RWPE2 (cell line): ENCODE measurements around the gene DUSP7.

Experiments
- ATAC-seq: fragments of 200-7000 bp; cut with Tn5 transposase; 3 replicates; pipeline ENCODE4 v1.9.1; 2021; ENCODE audit warnings: low read depth
- DNase-seq: peaks from one replicate; pipeline ENCODE4 v3.0.0-alpha.2; 2020; ENCODE audit warnings: low spot score
- H3K27ac ChIP-seq: fragments of 450-650 bp; 2 replicates; pipeline ENCODE4 v1.5.1; 2017; ENCODE audit warnings: mild to moderate bottlenecking; ENCODE audit not compliant: poor library complexity, severe bottlenecking
- H3K27me3 ChIP-seq: fragments of 250-450 bp; sonication (Bioruptor Pico); 2 replicates; pipeline ENCODE4 v1.5.1; 2021; ENCODE audit warnings: mild to moderate bottlenecking, moderate library complexity; ENCODE audit not compliant: insufficient read depth, poor library complexity, severe bottlenecking
- H3K36me3 ChIP-seq: fragments of 250-450 bp; sonication (Bioruptor Pico); 2 replicates; pipeline ENCODE4 v1.5.1; 2020; ENCODE audit warnings: low read depth, mild to moderate bottlenecking, moderate library complexity
- H3K4me1 ChIP-seq: fragments of 250-450 bp; sonication (Bioruptor Pico); 2 replicates; pipeline ENCODE4 v1.5.1; 2021; ENCODE audit warnings: mild to moderate bottlenecking, moderate library complexity; ENCODE audit not compliant: insufficient read depth, poor library complexity, severe bottlenecking
- H3K4me3 ChIP-seq: fragments of 250-450 bp; sonication (Bioruptor Pico); 2 replicates; pipeline ENCODE4 v1.5.1; 2021; ENCODE audit warnings: mild to moderate bottlenecking, moderate library complexity; ENCODE audit not compliant: severe bottlenecking
- H3K9me3 ChIP-seq: fragments of 250-450 bp; sonication (Bioruptor Pico); 2 replicates; pipeline ENCODE4 v1.5.1; 2021; ENCODE audit warnings: mild to moderate bottlenecking, moderate library complexity; ENCODE audit not compliant: severe bottlenecking
- TF ChIP-seq, protein P1 (sequence below): fragments of 450-650 bp; IDR thresholded peaks from one replicate; pipeline ENCODE4 v1.5.1; 2017; ENCODE audit warnings: mild to moderate bottlenecking, moderate library complexity; ENCODE audit not compliant: poor library complexity, severe bottlenecking

Gene DUSP7

DNA sequence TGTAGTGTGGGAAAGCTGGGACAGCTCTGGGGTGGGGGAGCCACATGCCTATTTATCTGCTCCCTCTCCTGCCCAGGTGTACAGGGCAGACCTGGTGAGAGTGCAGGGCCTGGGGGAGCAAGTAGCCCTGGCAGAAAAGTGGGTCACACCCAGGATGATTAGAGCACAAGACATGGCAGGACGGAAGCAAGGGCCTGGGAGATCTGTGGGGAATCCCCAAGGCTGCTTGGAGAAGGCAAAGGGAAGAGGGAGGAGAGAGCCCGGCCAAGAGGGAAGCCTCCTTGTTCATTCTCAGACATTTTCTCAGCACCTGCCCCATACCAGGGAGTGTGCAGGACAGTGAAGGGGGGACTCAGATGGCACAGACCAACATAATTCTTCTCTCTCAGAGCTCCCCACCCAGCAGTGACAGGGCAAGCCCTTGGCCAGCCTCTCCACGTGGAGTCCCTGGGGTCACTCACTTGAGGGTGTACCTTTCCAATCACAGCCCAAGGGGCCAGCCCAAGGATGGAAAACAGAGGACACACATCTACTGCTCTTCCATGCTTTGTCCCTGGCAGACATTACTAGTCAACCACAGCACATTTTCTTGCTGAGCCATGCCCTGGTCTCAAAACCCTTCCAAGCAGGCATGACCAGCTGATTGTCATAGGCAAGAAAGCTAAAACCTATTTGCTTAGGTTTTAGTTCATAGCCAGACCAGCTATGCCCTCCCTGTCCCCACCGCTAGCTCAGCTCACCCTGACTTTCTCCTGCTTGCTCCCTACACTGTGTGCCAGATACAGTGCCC, 4.9 kb upstream of the DUSP7 start:
- Histone ChIP-seq H3K27ac (peak overlapping the region; percentile 44), H3K4me1 (peaks cover 32% of the 10 kb centered on the region), H3K9me3 (no peaks in the 10 kb centered on the region), H3K36me3 (no peaks in the 10 kb centered on the region), H3K4me3 (no peak overlapping the region), H3K27me3 (no peaks in the 10 kb centered on the region)
- TF ChIP-seq, protein P1, sequence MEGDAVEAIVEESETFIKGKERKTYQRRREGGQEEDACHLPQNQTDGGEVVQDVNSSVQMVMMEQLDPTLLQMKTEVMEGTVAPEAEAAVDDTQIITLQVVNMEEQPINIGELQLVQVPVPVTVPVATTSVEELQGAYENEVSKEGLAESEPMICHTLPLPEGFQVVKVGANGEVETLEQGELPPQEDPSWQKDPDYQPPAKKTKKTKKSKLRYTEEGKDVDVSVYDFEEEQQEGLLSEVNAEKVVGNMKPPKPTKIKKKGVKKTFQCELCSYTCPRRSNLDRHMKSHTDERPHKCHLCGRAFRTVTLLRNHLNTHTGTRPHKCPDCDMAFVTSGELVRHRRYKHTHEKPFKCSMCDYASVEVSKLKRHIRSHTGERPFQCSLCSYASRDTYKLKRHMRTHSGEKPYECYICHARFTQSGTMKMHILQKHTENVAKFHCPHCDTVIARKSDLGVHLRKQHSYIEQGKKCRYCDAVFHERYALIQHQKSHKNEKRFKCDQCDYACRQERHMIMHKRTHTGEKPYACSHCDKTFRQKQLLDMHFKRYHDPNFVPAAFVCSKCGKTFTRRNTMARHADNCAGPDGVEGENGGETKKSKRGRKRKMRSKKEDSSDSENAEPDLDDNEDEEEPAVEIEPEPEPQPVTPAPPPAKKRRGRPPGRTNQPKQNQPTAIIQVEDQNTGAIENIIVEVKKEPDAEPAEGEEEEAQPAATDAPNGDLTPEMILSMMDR: no peak
- DNase-seq: no peak
- ATAC-seq: no peak

DNA sequence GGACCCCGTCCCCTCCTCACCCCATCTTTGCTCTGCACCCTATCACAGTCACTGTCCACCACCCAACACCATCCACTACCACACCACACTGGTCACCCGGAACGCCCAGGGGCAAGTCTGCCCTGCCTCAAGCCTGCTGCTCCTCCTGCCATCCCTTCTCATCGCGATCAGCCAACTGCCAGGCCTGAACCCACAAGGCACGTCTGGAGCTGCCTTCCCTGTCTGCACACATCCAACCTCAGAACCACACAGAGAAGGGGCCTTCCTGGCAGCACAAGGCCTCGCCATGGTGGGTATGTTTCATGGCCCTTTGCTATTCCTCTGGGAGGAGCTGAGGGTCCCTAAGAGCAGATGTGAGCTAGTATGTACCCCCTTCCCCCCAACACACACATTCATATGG, 3.4 kb upstream of the DUSP7 start:
- Histone ChIP-seq H3K9me3 (no peaks in the 10 kb centered on the region), H3K4me3 (no peak overlapping the region), H3K36me3 (peaks cover 10% of the 10 kb centered on the region), H3K27me3 (no peaks in the 10 kb centered on the region), H3K27ac (peak overlapping the region; percentile 44), H3K4me1 (peaks cover 18% of the 10 kb centered on the region)
- no peak for DNase-seq
- ATAC-seq: no peak
- TF ChIP-seq, protein P1: no peak

DNA sequence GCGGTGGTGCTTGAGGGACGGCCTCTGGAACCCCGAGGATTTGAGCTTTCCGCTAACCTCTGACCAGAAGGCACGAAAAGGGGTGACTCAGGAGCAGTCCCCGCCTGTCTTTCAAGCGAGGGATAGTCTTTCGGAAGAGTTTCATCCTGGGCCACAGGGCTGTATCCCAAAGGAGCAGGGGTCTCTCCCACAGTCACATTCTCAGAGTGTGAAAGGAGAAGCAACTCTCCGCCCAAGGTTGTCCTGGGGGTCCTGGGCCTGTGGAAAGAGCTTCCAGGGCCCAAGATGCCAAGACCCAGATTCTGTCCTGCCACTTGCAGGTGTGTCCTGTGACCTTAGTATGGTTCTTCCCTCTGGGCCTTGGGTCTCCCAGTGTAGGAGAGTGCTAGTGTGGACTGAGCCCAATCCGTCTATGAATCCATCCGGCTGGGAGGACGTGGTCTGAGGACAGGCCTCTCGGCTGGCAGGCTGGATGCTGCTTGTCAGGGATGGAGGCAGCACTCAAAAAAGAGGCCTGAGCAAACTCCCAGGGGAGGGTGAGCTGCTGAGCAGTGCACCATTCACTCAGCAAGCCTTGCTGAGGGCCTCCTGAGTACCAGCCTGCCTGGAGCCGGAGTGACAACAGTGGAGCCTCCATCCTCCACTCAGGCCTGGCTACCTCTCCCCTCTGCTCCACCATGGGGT, 1.6 kb upstream of the DUSP7 start:
- Histone ChIP-seq H3K27me3 (no peaks in the 10 kb centered on the region), H3K9me3 (no peaks in the 10 kb centered on the region), H3K27ac (peak overlapping the region; percentile 99), H3K4me3 (peak overlapping the region; percentile 10), H3K36me3 (peaks cover 28% of the 10 kb centered on the region), H3K4me1 (peaks cover 18% of the 10 kb centered on the region)
- DNase-seq (no peak), ATAC-seq (no peak)
- TF ChIP-seq, protein P1: no peak

DNA sequence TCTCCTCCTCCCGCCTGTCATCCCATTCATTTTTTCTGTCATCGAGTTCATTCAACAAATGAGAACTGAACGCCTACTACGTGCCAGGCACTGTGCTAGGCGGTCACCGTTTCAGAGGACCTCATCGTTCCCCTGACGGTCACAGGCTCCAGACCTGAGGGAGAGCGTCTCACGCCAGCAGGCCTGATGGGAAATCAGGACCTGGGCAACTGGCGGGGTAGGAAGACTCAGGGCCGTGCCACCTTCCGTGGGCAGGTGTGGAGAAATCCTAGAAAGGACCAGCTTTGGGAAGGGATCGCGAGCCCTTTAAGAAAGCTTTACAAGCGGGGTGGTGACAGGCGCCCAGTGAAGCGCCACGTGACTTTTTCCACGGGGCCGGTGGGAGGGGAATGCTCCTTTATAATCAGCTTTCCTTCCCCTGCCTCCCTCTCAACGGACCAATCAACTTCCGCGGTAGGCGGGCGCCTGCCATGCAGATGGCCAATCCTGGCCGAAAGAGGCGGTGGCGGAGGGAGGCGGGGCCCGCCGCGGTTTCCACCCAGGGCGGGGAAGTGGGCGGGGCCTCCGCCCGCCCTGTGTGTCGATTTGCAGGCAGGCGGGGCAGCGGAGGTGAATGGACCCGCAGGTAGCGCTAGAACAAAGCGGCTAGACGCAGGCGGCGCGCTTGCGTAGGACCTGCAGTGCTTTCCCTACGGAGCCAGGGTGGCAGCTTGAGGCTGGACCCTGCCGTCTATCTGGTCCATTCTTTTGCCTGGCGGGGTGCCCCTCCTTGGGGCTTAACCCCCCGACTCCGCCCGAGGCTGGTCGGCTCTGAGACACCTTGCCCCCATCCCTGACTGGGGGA, 819 bp upstream of the DUSP7 start:
- ATAC-seq (peak; percentile 69), DNase-seq (peak; percentile 98)
- peak overlapping the region; percentile 89 for H3K4me3 ChIP-seq
- H3K27me3 ChIP-seq: no peaks in the 10 kb centered on the region
- H3K4me1 ChIP-seq: peaks cover 18% of the 10 kb centered on the region
- no peaks in the 10 kb centered on the region for H3K9me3 ChIP-seq
- TF ChIP-seq, protein P1: no peak
- peaks cover 36% of the 10 kb centered on the region for H3K36me3 ChIP-seq
- peak overlapping the region; percentile 99 for H3K27ac ChIP-seq
